Neural cell (in vitro differentiated cells): Measurements from ENCODE around the gene AQP3. TPM values are rescaled to one million over a fixed set of nuclear protein-coding genes. Genes with fewer than 3 reads are reported as not detected.

Experiments
- H2AFZ ChIP-seq: fragments of 200-600, 300-800 bp; sonication (generic), shearing (Covaris generic); 2 replicates; pipeline ENCODE4 v1.6.0; 2014; ENCODE audit warnings: low read depth, mild to moderate bottlenecking, antibody characterized with exemption, low read length, moderate library complexity
- H3F3A ChIP-seq: fragments of 200-600 bp; shearing (Covaris generic); 2 replicates; pipeline ENCODE4 v1.6.1; 2016; ENCODE audit warnings: mild to moderate bottlenecking, moderate library complexity, mixed read lengths, antibody characterized with exemption, low read length; ENCODE audit not compliant: insufficient read depth, poor library complexity, severe bottlenecking
- H3K27ac ChIP-seq: fragments of 200-600, 300-800 bp; sonication (generic), shearing (Covaris generic); 2 replicates; pipeline ENCODE4 v1.5.1; 2014; ENCODE audit warnings: mild to moderate bottlenecking, low read length, moderate library complexity
- H3K27me3 ChIP-seq: fragments of 300-800, 200-600 bp; sonication (generic), shearing (Covaris generic); 2 replicates; pipeline ENCODE4 v1.6.0; 2014; ENCODE audit warnings: mild to moderate bottlenecking, low read depth, low read length, moderate library complexity; ENCODE audit not compliant: insufficient read depth
- H3K36me3 ChIP-seq: fragments of 300-800, 200-600 bp; sonication (generic), shearing (Covaris generic); 2 replicates; pipeline ENCODE4 v1.5.1; 2014; ENCODE audit warnings: mild to moderate bottlenecking, antibody characterized with exemption, low read length, moderate library complexity; ENCODE audit not compliant: insufficient read depth
- H3K4me2 ChIP-seq: fragments of 300-800, 200-600 bp; sonication (generic), shearing (Covaris generic); 2 replicates; pipeline ENCODE4 v1.6.0; 2014; ENCODE audit warnings: mild to moderate bottlenecking, low read length
- H3K4me3 ChIP-seq: fragments of 300-800, 200-600 bp; sonication (generic), shearing (Covaris generic); 2 replicates; pipeline ENCODE4 v1.5.1; 2014; ENCODE audit warnings: mild to moderate bottlenecking, low read length, moderate library complexity
- H3K79me2 ChIP-seq: fragments of 200-600 bp; shearing (Covaris generic); replicated peaks from 2 replicates; pipeline ENCODE4 v1.6.0; 2014; ENCODE audit warnings: mild to moderate bottlenecking, low read length, moderate library complexity; ENCODE audit not compliant: insufficient read depth
- H3K9ac ChIP-seq: fragments of 300-800, 200-600 bp; sonication (generic), shearing (Covaris generic); 2 replicates; pipeline ENCODE4 v1.6.1; 2016; ENCODE audit warnings: mild to moderate bottlenecking, low read length, mixed read lengths
- H3K9me2 ChIP-seq: fragments of 200-600 bp; shearing (Covaris generic); 2 replicates; pipeline ENCODE4 v1.6.1; 2016; ENCODE audit warnings: mild to moderate bottlenecking, low read length, mixed read lengths; ENCODE audit not compliant: insufficient read depth
- H3K9me3 ChIP-seq: fragments of 200-600, 300-800 bp; sonication (generic), shearing (Covaris generic); 2 replicates; pipeline ENCODE4 v1.6.1; 2016; ENCODE audit warnings: mild to moderate bottlenecking, mixed run types, low read length, moderate library complexity, mixed read lengths
- H4K20me1 ChIP-seq: fragments of 200-600 bp; shearing (Covaris generic); 2 replicates; pipeline ENCODE4 v1.6.1; 2016; ENCODE audit warnings: mild to moderate bottlenecking, mixed run types; ENCODE audit not compliant: insufficient read depth
- EP300 ChIP-seq: fragments of 450-650 bp; conservative IDR thresholded peaks from 2 replicates; pipeline ENCODE4 v1.6.1; 2014; ENCODE audit warnings: antibody characterized with exemption, mild to moderate bottlenecking, moderate library complexity; ENCODE audit not compliant: poor library complexity, severe bottlenecking
- EZH2 ChIP-seq: fragments of 200-600, 300-800 bp; shearing (Covaris generic), sonication (generic); IDR thresholded peaks from 2 replicates; pipeline ENCODE4 v1.6.1; 2014; ENCODE audit warnings: antibody characterized with exemption, low read length, borderline replicate concordance, mild to moderate bottlenecking; ENCODE audit not compliant: insufficient read depth, poor library complexity, severe bottlenecking
- MXI1 ChIP-seq: fragments of 450-650 bp; conservative IDR thresholded peaks from 2 replicates; pipeline ENCODE4 v1.6.1; 2014; ENCODE audit warnings: antibody characterized with exemption, mild to moderate bottlenecking; ENCODE audit not compliant: poor library complexity, severe bottlenecking
- POLR2AphosphoS5 ChIP-seq: IDR thresholded peaks from 2 replicates; pipeline ENCODE4 v1.6.1; 2012
- RAD21 ChIP-seq: fragments of 450-650 bp; conservative IDR thresholded peaks from 2 replicates; pipeline ENCODE4 v1.6.1; 2014; ENCODE audit warnings: antibody characterized with exemption, mild to moderate bottlenecking, moderate library complexity
- SMC3 ChIP-seq: fragments of 450-650 bp; conservative IDR thresholded peaks from 2 replicates; pipeline ENCODE4 v1.6.1; 2014; ENCODE audit warnings: antibody characterized with exemption, mild to moderate bottlenecking, moderate library complexity; ENCODE audit not compliant: poor library complexity
- TAF1 ChIP-seq: IDR thresholded peaks from 2 replicates; pipeline ENCODE4 v1.6.1; 2012; ENCODE audit warnings: low read depth
- polyA plus RNA-seq: library from polyadenylated mRNA; depleted of rRNA; stranded (reverse); fragments of >200 nt; gene quantifications from 2 replicates; pipeline ENCODE4 v1.2.3, GENCODE V29; 2014
- TF ChIP-seq, protein P1 (sequence below): IDR thresholded peaks from 2 replicates; pipeline ENCODE4 v1.6.1; 2012; ENCODE audit warnings: borderline replicate concordance
- TF ChIP-seq, protein P2 (sequence below): fragments of 450-650 bp; IDR thresholded peaks from 2 replicates; pipeline ENCODE4 v1.5.1; 2014; ENCODE audit warnings: antibody characterized with exemption, mild to moderate bottlenecking, moderate library complexity; ENCODE audit not compliant: poor library complexity, severe bottlenecking

Gene AQP3
- polyA plus RNA-seq, 1 donor from 2014 or later: not detected

DNA sequence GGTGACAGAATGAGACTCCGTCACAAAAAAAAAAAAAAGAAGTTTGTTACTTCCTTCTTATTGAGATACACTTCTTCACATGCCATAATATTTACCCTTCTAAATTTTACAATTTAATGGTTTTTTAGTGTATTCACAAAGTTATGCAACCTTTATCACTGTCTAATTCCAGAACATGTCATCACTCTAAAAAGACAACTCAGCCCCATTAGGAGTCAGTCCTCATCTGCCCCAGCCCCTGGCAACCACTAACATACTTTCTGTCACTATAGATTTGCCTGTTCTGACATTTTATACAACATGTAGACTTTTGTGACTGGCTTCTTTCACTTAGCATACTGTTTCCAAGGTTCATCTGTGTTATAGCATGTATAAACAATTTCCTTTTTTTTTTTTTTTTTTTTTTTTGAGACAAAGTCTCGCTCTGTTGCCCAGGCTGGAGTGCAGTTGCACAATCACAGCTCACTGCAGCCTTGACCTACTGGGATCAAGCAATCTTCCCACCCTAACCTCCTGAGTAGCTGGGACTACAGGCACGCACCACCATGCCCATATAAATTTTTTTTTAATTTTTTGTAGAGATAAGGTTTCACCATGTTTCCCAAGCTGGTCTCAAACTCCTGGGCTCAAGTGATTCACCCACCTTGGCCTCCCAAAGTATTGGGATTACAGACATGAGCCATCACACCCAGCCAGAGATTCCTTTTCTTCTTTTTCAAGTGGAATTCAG lies 18.0 kb downstream of the AQP3 start:
- H3K4me3 ChIP-seq: no peak overlapping the region
- H3K9me2 ChIP-seq: no peaks in the 10 kb centered on the region
- no peaks in the 10 kb centered on the region for H3K79me2 ChIP-seq
- H3K9ac ChIP-seq: no peak overlapping the region
- no peaks in the 10 kb centered on the region for H3K36me3 ChIP-seq
- no peak overlapping the region for H2AFZ ChIP-seq
- TF ChIP-seq RAD21 (no peak), SMC3 (no peak), MXI1 (no peak), EZH2 (no peak)
- TF ChIP-seq, protein P1, sequence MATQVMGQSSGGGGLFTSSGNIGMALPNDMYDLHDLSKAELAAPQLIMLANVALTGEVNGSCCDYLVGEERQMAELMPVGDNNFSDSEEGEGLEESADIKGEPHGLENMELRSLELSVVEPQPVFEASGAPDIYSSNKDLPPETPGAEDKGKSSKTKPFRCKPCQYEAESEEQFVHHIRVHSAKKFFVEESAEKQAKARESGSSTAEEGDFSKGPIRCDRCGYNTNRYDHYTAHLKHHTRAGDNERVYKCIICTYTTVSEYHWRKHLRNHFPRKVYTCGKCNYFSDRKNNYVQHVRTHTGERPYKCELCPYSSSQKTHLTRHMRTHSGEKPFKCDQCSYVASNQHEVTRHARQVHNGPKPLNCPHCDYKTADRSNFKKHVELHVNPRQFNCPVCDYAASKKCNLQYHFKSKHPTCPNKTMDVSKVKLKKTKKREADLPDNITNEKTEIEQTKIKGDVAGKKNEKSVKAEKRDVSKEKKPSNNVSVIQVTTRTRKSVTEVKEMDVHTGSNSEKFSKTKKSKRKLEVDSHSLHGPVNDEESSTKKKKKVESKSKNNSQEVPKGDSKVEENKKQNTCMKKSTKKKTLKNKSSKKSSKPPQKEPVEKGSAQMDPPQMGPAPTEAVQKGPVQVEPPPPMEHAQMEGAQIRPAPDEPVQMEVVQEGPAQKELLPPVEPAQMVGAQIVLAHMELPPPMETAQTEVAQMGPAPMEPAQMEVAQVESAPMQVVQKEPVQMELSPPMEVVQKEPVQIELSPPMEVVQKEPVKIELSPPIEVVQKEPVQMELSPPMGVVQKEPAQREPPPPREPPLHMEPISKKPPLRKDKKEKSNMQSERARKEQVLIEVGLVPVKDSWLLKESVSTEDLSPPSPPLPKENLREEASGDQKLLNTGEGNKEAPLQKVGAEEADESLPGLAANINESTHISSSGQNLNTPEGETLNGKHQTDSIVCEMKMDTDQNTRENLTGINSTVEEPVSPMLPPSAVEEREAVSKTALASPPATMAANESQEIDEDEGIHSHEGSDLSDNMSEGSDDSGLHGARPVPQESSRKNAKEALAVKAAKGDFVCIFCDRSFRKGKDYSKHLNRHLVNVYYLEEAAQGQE: no peak
- no peaks in the 10 kb centered on the region for H3F3A ChIP-seq
- no peak overlapping the region for H3K27ac ChIP-seq
- H3K9me3 ChIP-seq: no peaks in the 10 kb centered on the region
- no peaks in the 10 kb centered on the region for H3K27me3 ChIP-seq
- H3K4me2 ChIP-seq: no peak overlapping the region
- no peaks in the 10 kb centered on the region for H4K20me1 ChIP-seq

DNA sequence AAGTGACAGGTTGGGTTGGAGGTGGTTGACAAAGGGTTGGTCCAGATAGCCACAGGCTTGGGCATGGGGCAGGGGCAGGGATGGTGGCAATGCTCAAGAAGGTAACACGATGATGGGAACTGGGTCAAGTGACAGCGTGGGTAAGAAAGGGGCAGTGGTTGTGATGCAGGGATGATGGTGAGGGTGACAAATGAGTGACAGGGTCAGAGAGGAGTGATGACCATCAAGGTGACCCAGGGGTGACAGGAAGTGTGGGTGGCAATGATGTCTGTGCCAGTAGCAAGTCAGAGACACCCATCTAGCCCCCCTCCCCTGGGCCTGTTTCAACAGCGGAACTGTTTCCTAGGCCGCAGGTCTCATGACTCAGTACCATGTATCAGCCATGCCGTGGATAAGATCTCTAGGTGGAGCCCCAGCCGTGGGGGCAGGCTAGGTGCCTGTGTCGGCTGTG lies 20.5 kb downstream of the AQP3 start:
- no peaks in the 10 kb centered on the region for H3K36me3 ChIP-seq
- TF ChIP-seq EP300 (no peak), EZH2 (no peak), SMC3 (no peak), TAF1 (no peak), POLR2AphosphoS5 (no peak), MXI1 (no peak), RAD21 (no peak)
- TF ChIP-seq, protein P1: no peak
- TF ChIP-seq, protein P2, sequence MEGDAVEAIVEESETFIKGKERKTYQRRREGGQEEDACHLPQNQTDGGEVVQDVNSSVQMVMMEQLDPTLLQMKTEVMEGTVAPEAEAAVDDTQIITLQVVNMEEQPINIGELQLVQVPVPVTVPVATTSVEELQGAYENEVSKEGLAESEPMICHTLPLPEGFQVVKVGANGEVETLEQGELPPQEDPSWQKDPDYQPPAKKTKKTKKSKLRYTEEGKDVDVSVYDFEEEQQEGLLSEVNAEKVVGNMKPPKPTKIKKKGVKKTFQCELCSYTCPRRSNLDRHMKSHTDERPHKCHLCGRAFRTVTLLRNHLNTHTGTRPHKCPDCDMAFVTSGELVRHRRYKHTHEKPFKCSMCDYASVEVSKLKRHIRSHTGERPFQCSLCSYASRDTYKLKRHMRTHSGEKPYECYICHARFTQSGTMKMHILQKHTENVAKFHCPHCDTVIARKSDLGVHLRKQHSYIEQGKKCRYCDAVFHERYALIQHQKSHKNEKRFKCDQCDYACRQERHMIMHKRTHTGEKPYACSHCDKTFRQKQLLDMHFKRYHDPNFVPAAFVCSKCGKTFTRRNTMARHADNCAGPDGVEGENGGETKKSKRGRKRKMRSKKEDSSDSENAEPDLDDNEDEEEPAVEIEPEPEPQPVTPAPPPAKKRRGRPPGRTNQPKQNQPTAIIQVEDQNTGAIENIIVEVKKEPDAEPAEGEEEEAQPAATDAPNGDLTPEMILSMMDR: no peak
- no peaks in the 10 kb centered on the region for H3F3A ChIP-seq
- no peaks in the 10 kb centered on the region for H3K9me2 ChIP-seq
- H3K79me2 ChIP-seq: no peaks in the 10 kb centered on the region
- H3K27me3 ChIP-seq: no peaks in the 10 kb centered on the region
- H3K4me2 ChIP-seq: no peak overlapping the region
- no peak overlapping the region for H2AFZ ChIP-seq
- H4K20me1 ChIP-seq: no peaks in the 10 kb centered on the region
- H3K9ac ChIP-seq: no peak overlapping the region
- H3K27ac ChIP-seq: no peak overlapping the region
- no peak overlapping the region for H3K4me3 ChIP-seq
- no peaks in the 10 kb centered on the region for H3K9me3 ChIP-seq
